Measurements from ENCODE around the gene EPHA7.

DNA sequence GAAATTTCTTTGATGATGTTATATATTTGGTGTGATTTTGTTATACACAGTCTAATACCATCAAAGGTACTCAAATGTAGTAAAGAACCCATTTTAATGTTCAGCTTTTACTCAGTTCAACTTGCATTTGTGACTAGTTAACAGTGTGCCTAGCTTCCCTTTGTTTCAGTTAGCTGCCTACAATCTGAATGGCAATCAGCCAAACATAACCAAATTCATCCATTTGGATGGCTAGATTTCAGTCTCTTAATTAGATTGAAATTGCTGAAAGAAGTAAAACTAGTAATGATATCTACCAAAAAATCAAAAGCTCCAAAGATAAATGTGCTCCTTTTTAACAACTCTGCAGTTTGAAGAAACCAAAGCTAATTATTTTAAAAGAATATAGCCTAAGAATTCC lies 6.9 kb downstream of the EPHA7 start:
- TF ChIP-seq, protein P1, sequence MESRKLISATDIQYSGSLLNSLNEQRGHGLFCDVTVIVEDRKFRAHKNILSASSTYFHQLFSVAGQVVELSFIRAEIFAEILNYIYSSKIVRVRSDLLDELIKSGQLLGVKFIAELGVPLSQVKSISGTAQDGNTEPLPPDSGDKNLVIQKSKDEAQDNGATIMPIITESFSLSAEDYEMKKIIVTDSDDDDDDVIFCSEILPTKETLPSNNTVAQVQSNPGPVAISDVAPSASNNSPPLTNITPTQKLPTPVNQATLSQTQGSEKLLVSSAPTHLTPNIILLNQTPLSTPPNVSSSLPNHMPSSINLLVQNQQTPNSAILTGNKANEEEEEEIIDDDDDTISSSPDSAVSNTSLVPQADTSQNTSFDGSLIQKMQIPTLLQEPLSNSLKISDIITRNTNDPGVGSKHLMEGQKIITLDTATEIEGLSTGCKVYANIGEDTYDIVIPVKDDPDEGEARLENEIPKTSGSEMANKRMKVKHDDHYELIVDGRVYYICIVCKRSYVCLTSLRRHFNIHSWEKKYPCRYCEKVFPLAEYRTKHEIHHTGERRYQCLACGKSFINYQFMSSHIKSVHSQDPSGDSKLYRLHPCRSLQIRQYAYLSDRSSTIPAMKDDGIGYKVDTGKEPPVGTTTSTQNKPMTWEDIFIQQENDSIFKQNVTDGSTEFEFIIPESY (IDR thresholded peaks at IDR 0.05; ENCODE audit: extremely low read depth, insufficient replicate concordance, low read length): no peak
- TF ChIP-seq RAD21 (IDR thresholded peaks at IDR 0.05; ENCODE audit: low read depth) (no peak), POLR2AphosphoS5 (IDR thresholded peaks at IDR 0.05; ENCODE audit: low read depth, low read length) (no peak), SRF (IDR thresholded peaks at IDR 0.05; ENCODE audit: low read depth) (no peak), ATF3 (IDR thresholded peaks at IDR 0.05) (no peak), EZH2 (IDR thresholded peaks at IDR 0.05) (no peak), SP1 (IDR thresholded peaks at IDR 0.05; ENCODE audit: low read depth) (no peak), ZNF274 (IDR thresholded peaks at IDR 0.05; ENCODE audit: low read depth, low read length) (no peak), EZH2phosphoT487 (IDR thresholded peaks at IDR 0.05; ENCODE audit: borderline replicate concordance) (no peak), MAX (IDR thresholded peaks at IDR 0.05) (no peak), POLR2A (IDR thresholded peaks at IDR 0.05; ENCODE audit: borderline replicate concordance, extremely low read depth, insufficient read depth, insufficient read length) (no peak)
- TF ChIP-seq, protein P2, sequence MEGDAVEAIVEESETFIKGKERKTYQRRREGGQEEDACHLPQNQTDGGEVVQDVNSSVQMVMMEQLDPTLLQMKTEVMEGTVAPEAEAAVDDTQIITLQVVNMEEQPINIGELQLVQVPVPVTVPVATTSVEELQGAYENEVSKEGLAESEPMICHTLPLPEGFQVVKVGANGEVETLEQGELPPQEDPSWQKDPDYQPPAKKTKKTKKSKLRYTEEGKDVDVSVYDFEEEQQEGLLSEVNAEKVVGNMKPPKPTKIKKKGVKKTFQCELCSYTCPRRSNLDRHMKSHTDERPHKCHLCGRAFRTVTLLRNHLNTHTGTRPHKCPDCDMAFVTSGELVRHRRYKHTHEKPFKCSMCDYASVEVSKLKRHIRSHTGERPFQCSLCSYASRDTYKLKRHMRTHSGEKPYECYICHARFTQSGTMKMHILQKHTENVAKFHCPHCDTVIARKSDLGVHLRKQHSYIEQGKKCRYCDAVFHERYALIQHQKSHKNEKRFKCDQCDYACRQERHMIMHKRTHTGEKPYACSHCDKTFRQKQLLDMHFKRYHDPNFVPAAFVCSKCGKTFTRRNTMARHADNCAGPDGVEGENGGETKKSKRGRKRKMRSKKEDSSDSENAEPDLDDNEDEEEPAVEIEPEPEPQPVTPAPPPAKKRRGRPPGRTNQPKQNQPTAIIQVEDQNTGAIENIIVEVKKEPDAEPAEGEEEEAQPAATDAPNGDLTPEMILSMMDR (IDR thresholded peaks at IDR 0.05 in 2 of 3, conservative IDR thresholded peaks at IDR 0.05 in 1 of 3; ENCODE audit: borderline replicate concordance in 1 of 3, insufficient read depth in 1 of 3, low read depth in 2 of 3, low read length in 2 of 3): no peak
